HG03196 (cell line): Measurements from ENCODE around the gene PMEPA1.
A peak's percentile ranks its signal among the peaks of the same experiment; 100 is the strongest.

Source experiments
- ATAC-seq: cut with Tn5 transposase; IDR thresholded peaks from one replicate; pipeline ENCODE4 v1.9.1; 2021; ENCODE audit not compliant: unreplicated experiment

PMEPA1 gene

GRCh38 chr20:57737349-57737748 lies 27.5 kb upstream of the PMEPA1 start:
- no peak for ATAC-seq

- ATAC-seq: no peak
These were observed 27.0 kb upstream of the PMEPA1 start for GRCh38 chr20:57736738-57737347.

GRCh38 chr20:57735831-57736737 lies 26.3 kb upstream of the PMEPA1 start:
- no peak for ATAC-seq

- no peak for ATAC-seq
These were observed 24.9 kb upstream of the PMEPA1 start for GRCh38 chr20:57734754-57735153.

GRCh38 chr20:57732226-57732625 lies 22.4 kb upstream of the PMEPA1 start:
- ATAC-seq: no peak

GRCh38 chr20:57728762-57729161 lies 18.9 kb upstream of the PMEPA1 start:
- no peak for ATAC-seq

GRCh38 chr20:57727863-57728262 lies 18.0 kb upstream of the PMEPA1 start:
- no peak for ATAC-seq

GRCh38 chr20:57725636-57726035 lies 15.8 kb upstream of the PMEPA1 start:
- no peak for ATAC-seq

- ATAC-seq: no peak
These were observed 15.0 kb upstream of the PMEPA1 start for GRCh38 chr20:57724610-57725405.

- ATAC-seq: no peak
These were observed 14.0 kb upstream of the PMEPA1 start for GRCh38 chr20:57723816-57724215.

GRCh38 chr20:57719951-57720350 lies 10.1 kb upstream of the PMEPA1 start:
- no peak for ATAC-seq

GRCh38 chr20:57718490-57719009 lies 8.7 kb upstream of the PMEPA1 start:
- ATAC-seq: peak; percentile 79

- no peak for ATAC-seq
These were observed 8.0 kb upstream of the PMEPA1 start for GRCh38 chr20:57717797-57718196.

- no peak for ATAC-seq
These were observed 7.1 kb upstream of the PMEPA1 start for GRCh38 chr20:57716901-57717300.

- ATAC-seq: no peak
These were observed 6.4 kb upstream of the PMEPA1 start for GRCh38 chr20:57716202-57716601.

GRCh38 chr20:57715268-57715904 lies 5.6 kb upstream of the PMEPA1 start:
- ATAC-seq: no peak

GRCh38 chr20:57714409-57715267 lies 4.8 kb upstream of the PMEPA1 start:
- no peak for ATAC-seq

- no peak for ATAC-seq
These were observed 4.1 kb upstream of the PMEPA1 start for GRCh38 chr20:57713951-57714350.

- ATAC-seq: no peak
These were observed 3.7 kb upstream of the PMEPA1 start for GRCh38 chr20:57713505-57713903.
